Peyer's patch (tissue), 4 donors: ENCODE results near the gene CDK13. TPM values are rescaled to one million over a fixed set of nuclear protein-coding genes. Genes with fewer than 3 reads are reported as not detected.

Source experiments
- DNase-seq, 3 donors: peaks; one replicate each; pipeline ENCODE4 v3.0.0-alpha.2; 2017 to 2019
- H3K27ac ChIP-seq, 4 donors: fragments of 200-600 bp; sonication (generic); one replicate each; pipeline ENCODE4 v1.5.1; 2016 to 2019
- H3K27me3 ChIP-seq, 2 donors: fragments of 200-600 bp; sonication (generic); one replicate each; pipeline ENCODE4 v1.5.1; 2019
- H3K36me3 ChIP-seq, 3 donors: fragments of 200-600 bp; sonication (generic); one replicate each; pipeline ENCODE4 v1.5.1; 2016 to 2019
- H3K4me1 ChIP-seq, 4 donors: fragments of 200-600 bp; sonication (generic); one replicate each; pipeline ENCODE4 v1.5.1; 2016 to 2019
- H3K4me3 ChIP-seq, 4 donors: fragments of 200-600 bp; sonication (generic); 1 replicate in 3 of 4; 2 replicates in 1 of 4; pipeline ENCODE4 v1.5.1; 2016 to 2019; ENCODE audit warnings: mild to moderate bottlenecking in 1 of 4
- H3K9me3 ChIP-seq, 4 donors: fragments of 200-600 bp; sonication (generic); one replicate each; pipeline ENCODE4 v1.5.1; 2016 to 2019; ENCODE audit warnings: mild to moderate bottlenecking in 1 of 4
- POLR2A ChIP-seq, 2 donors: fragments of 450-650 bp; IDR thresholded peaks; one replicate each; pipeline ENCODE4 v1.5.1; 2017; ENCODE audit warnings: antibody characterized with exemption in 2 of 2, mild to moderate bottlenecking in 2 of 2, moderate library complexity in 2 of 2
- total RNA-seq, 4 donors: library from RNA; depleted of rRNA; stranded (reverse); fragments of >200 nt; gene quantifications; one replicate each; pipeline ENCODE4 v1.1.0, GENCODE V29; 2016
- TF ChIP-seq, protein P1 (sequence below), 6 experiments: fragments of 450-650 bp in 4 of 6; fragments of 200-600 bp in 2 of 6; sonication (generic) in 1 of 6; IDR thresholded peaks; one replicate each; pipeline ENCODE4 v1.5.1; 2017 to 2019; ENCODE audit warnings: antibody characterized with exemption in 6 of 6, mild to moderate bottlenecking in 3 of 6, moderate library complexity in 1 of 6

Gene CDK13
- total RNA-seq, 4 donors from 2014 or later = 76.7 to 164 (median 109) TPM

DNA sequence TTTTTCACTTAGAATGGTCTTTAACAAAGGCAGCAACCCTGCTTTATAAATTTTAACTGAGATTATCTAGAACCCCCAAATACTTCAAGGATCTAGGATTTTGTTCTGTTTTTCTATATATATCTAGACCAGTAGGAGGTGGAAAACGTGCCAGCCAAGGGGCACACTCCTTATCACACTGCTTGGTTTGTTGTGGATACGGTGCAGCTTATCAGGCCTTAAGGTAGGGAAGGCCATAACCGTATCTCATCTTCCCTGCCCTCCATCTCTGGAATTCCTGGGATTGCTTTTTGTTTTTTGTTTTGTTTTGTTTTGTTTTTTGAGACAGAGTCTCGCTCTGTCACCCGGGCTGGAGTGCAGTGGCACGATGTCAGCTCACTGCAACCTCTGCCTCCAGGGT, 109.0 kb downstream of the CDK13 start:
- Histone ChIP-seq H3K4me3 (no peak overlapping the region), H3K4me1 (peaks cover 0 to 19% (median 0%) of the 10 kb centered on the region in 4 donors), H3K27ac (no peak overlapping the region), H3K9me3 (no peaks in the 10 kb centered on the region), H3K36me3 (peaks cover 0 to 33% (median 0%) of the 10 kb centered on the region in 3 donors), H3K27me3 (no peaks in the 10 kb centered on the region)
- no peak for TF ChIP-seq POLR2A (IDR thresholded peaks at IDR 0.05)
- TF ChIP-seq, protein P1, sequence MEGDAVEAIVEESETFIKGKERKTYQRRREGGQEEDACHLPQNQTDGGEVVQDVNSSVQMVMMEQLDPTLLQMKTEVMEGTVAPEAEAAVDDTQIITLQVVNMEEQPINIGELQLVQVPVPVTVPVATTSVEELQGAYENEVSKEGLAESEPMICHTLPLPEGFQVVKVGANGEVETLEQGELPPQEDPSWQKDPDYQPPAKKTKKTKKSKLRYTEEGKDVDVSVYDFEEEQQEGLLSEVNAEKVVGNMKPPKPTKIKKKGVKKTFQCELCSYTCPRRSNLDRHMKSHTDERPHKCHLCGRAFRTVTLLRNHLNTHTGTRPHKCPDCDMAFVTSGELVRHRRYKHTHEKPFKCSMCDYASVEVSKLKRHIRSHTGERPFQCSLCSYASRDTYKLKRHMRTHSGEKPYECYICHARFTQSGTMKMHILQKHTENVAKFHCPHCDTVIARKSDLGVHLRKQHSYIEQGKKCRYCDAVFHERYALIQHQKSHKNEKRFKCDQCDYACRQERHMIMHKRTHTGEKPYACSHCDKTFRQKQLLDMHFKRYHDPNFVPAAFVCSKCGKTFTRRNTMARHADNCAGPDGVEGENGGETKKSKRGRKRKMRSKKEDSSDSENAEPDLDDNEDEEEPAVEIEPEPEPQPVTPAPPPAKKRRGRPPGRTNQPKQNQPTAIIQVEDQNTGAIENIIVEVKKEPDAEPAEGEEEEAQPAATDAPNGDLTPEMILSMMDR (IDR thresholded peaks at IDR 0.05) = peak in 1 of 6 experiments; percentile 15
- DNase-seq = no peak

DNA sequence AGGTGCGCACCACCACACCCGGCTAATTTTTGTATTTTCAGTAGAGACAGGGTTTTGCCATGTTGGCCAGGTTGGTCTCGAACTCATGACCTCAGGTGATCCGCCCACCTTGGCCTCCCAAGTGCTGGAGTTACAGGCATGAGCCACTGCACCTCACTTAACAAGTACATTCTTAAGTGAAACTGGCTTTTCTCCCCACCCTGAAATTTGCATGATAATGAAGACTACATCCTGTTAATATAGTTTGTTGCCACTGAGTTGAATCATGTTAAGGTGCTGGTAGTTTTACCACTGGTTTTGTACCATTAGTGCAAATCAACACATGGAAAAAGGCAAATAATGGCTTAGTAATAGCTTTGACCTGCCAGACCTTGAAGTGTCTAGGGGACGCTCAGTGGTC, 122.2 kb downstream of the CDK13 start:
- Histone ChIP-seq H3K27ac (no peak overlapping the region), H3K36me3 (peaks cover 0 to 6% (median 0%) of the 10 kb centered on the region in 3 donors), H3K4me3 (no peak overlapping the region), H3K27me3 (no peaks in the 10 kb centered on the region), H3K9me3 (no peaks in the 10 kb centered on the region), H3K4me1 (no peaks in the 10 kb centered on the region)
- no peak for DNase-seq
- no peak for TF ChIP-seq POLR2A (IDR thresholded peaks at IDR 0.05)

DNA sequence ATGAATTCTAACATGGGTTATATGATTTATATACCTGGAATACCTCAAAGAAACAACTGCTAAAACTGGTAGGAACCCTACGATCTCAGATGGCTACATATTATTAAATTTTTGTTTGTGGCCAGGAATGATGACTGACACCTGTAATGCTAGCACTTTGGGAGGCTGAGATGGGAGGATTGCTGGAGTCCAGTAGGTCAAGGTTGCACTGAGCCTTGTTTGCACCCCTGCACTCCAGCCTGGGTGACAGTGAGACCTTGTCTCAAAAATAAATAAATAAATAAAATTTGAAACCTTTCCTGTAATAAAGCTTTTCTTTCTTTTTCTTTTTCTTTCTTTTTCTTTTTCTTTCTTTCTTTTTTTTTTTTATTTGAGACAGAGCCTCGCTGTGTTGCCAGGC, 123.2 kb downstream of the CDK13 start:
- no peaks in the 10 kb centered on the region for H3K9me3 ChIP-seq
- H3K27ac ChIP-seq = no peak overlapping the region
- H3K4me1 ChIP-seq = no peaks in the 10 kb centered on the region
- H3K36me3 ChIP-seq = peaks cover 0 to 2% (median 0%) of the 10 kb centered on the region in 3 donors
- H3K4me3 ChIP-seq = no peak overlapping the region
- no peak for DNase-seq
- no peak for TF ChIP-seq POLR2A (IDR thresholded peaks at IDR 0.05)
- TF ChIP-seq, protein P1 (IDR thresholded peaks at IDR 0.05) = no peak
- no peaks in the 10 kb centered on the region for H3K27me3 ChIP-seq

DNA sequence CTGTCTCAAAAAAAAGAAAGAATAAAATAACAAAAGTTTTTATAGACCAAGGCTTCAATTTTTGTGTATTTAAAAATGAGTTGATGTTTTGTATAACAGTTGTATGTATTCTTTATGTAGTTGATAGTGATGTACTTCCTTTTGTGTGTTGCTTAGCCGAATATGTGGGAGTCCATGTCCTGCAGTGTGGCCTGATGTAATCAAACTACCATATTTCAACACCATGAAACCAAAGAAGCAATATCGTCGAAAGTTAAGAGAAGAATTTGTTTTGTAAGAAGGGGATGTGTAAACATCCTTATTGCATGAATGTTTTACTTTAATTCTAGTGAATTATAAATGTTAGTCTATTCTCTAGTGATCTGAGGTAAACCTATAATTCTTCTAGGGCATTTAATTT, 127.8 kb downstream of the CDK13 start:
- H3K27ac ChIP-seq = no peak overlapping the region
- H3K4me1 ChIP-seq = no peaks in the 10 kb centered on the region
- no peaks in the 10 kb centered on the region for H3K9me3 ChIP-seq
- DNase-seq = no peak
- TF ChIP-seq, protein P1 (IDR thresholded peaks at IDR 0.05) = no peak
- TF ChIP-seq POLR2A (IDR thresholded peaks at IDR 0.05) = no peak
- H3K4me3 ChIP-seq = no peak overlapping the region
- no peaks in the 10 kb centered on the region for H3K27me3 ChIP-seq
- peaks cover 0 to 26% (median 0%) of the 10 kb centered on the region in 3 donors for H3K36me3 ChIP-seq

DNA sequence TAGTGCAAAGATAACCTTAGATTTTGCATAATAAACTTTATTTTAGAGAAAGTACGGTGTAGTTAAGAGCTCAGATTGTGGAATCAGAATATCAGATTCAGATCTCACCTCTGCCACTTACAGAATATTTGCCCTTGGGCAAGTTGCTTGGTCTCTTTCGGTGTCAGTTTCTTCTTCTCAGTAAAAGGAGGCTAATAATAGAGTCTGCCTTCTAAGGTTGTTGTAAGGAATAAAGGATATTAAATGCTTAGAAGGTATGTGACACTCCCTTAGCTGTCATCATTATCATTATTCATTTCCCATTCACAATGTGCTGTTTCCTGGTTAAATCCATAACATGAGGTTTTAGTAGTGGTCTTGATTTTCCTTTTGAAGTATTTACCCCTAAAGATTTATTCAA, 142.1 kb downstream of the CDK13 start:
- Histone ChIP-seq H3K27me3 (no peaks in the 10 kb centered on the region), H3K4me1 (no peaks in the 10 kb centered on the region), H3K36me3 (peaks cover 0 to 75% (median 0%) of the 10 kb centered on the region in 3 donors), H3K9me3 (no peaks in the 10 kb centered on the region), H3K4me3 (no peak overlapping the region), H3K27ac (no peak overlapping the region)
- TF ChIP-seq, protein P1 (IDR thresholded peaks at IDR 0.05) = no peak
- TF ChIP-seq POLR2A (IDR thresholded peaks at IDR 0.05) = no peak
- no peak for DNase-seq

DNA sequence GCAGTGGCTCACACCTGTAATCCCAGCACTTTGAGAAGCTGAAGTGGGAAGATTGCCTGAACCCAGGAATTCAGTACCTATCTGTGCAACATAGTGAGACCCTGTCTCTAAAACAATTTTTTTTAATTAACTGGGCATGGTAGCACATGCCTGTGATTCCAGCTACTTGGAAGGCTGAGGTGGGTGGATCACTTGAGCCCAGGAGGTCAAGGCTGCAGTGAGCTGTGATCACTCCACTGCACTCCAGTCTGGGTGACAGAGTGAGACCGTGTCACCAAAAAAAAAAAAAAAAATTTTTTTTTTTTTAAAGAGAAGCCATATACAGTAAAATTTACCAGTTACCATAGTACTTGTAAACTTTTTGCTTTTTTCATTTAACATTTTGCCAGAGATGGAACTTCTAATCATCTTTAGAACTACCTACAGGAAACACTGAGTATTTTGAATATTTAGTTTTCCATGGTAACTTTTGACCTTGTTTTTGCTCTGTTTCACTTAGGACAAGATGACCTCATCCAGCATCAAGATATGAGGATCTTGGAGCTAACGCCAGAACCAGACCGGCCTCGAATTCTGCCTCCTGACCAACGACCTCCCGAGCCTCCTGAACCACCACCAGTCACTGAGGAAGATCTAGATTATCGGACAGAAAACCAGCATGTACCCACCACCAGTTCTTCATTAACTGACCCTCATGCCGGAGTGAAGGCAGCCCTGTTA, 143.7 kb downstream of the CDK13 start:
- H3K4me1 ChIP-seq = no peaks in the 10 kb centered on the region
- H3K9me3 ChIP-seq = no peaks in the 10 kb centered on the region
- TF ChIP-seq POLR2A (IDR thresholded peaks at IDR 0.05) = no peak
- TF ChIP-seq, protein P1 (IDR thresholded peaks at IDR 0.05) = no peak
- H3K4me3 ChIP-seq = no peak overlapping the region
- no peaks in the 10 kb centered on the region for H3K27me3 ChIP-seq
- H3K27ac ChIP-seq = no peak overlapping the region
- no peak for DNase-seq
- H3K36me3 ChIP-seq = peaks cover 0 to 61% (median 0%) of the 10 kb centered on the region in 3 donors
